GM19025 (cell line): Measurements from ENCODE around the gene TCF12.
"Not testable (repeated sequence)": the region's sequence is repeated elsewhere in the genome, so short reads cannot be mapped to it uniquely, and the experiment has no call there.

Source experiments
- ATAC-seq: cut with Tn5 transposase; IDR thresholded peaks from one replicate; pipeline ENCODE4 v1.9.1; 2021; ENCODE audit warnings: mild to moderate bottlenecking, low read depth, moderate library complexity; ENCODE audit not compliant: unreplicated experiment

Gene TCF12

DNA sequence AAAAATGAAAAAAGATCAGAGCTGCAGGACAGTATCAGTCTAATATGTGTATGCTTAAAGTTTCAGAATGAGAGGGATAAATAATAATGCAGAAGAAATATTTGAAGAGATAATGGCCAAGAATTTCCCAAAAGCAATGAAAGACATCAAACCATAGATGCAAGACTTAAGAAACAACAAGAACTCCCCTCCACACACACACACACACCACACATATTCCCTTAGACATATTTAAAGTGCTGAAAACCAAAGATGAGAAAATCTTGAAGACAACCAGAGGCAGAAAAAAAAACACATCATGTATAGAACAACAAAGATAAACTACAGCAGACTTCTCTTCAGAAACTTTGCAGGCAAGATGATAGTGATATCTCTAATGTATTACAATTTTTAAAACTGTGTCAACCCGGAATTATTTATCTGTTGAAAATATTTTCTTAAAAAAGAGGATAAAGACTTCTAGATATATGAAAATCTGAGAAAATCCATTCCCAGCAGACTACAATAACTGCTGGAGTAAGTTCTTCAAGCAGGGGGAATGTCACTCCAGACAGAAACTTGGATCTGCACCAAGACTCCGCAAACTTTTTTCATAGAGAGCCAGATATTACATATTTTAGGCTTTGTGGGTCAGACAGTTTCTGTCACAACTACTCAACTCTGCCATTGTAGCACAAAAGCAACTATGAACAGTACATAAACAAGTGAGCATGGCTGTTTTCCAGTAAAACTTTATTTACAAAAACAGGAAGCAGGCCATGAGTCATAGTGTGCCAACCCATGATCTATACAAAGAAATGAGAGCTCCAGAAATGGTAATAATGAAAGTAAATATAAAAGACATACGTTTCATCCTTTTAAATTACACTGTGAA, 234.5 kb downstream of the TCF12 start:
- no peak for ATAC-seq

GRCh38 chr15:57156210-57156884, 237.9 kb downstream of the TCF12 start:
- no peak for ATAC-seq

GRCh38 chr15:57158589-57158988, 240.1 kb downstream of the TCF12 start:
- ATAC-seq = no peak

DNA sequence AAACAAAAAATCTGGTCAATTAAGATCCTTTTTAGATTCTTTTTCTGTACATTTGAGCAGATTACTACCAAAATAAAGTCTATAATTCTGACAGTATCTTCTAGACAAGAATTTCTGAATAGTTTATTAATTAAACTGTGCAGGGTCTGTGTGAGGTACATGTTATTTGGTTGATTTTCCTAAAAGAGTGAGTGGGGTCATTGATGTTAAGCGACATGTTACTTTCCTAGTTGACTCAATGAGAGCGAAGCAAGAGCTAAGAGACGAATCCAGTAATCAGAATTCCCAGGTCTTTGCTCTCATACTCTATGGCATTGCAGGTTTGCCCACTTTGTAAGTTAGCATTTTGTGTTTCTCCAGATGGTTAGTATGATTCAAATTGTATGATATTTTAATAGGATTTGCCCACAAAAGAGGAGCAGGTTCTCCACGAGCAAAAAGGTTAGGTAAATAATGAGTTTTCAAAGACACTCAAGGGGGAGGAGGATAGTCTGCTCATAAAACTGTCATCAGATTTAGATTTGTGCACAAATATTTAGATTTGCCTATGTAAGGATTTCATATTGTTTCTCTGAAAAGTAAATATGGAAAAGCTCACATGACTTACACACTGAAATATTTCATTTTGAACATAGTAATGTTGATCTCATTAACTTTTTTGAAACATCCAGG, 240.7 kb downstream of the TCF12 start:
- ATAC-seq = no peak

DNA sequence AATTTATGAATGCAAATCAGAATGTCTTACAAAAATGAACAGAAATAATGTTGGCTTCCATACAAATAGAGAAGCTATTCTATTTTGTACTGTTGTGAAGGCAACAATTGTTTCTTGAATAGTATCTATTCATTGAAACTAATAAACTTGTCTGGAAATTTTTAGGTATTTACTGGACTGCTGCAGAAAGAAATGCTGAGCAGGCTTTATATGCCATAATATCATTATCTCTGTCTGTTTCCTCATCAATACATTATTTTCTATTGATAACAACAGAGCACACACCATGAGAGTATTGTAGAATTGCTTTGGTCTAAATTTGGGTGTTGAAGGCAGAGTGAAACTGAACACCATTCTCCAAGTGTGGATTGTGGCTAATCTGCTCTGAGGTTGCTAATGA, 241.3 kb downstream of the TCF12 start:
- ATAC-seq = no peak

GRCh38 chr15:57160823-57161560, 242.5 kb downstream of the TCF12 start:
- ATAC-seq = no peak

DNA sequence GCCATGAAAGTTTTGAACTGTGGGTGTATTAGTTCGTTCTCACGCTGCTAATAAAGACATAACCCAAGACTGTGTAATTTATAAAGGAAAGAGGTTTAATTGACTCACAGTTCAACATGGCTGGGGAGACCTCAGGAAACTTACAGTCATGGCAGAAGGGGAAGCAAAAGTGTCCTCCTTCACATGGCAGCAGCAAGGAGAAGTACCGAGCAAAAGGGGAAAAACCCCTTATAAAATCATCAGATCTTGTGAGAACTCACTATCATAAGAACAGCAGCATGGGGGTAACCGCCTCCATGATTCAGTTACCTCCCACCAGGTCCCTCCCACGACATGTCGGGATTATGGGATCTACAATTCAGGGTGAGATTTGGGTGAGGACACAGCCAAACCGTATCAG, 245.8 kb downstream of the TCF12 start:
- ATAC-seq = not testable (repeated sequence)

- ATAC-seq = no peak
These were observed 247.5 kb downstream of the TCF12 start for GRCh38 chr15:57165992-57166391.

DNA sequence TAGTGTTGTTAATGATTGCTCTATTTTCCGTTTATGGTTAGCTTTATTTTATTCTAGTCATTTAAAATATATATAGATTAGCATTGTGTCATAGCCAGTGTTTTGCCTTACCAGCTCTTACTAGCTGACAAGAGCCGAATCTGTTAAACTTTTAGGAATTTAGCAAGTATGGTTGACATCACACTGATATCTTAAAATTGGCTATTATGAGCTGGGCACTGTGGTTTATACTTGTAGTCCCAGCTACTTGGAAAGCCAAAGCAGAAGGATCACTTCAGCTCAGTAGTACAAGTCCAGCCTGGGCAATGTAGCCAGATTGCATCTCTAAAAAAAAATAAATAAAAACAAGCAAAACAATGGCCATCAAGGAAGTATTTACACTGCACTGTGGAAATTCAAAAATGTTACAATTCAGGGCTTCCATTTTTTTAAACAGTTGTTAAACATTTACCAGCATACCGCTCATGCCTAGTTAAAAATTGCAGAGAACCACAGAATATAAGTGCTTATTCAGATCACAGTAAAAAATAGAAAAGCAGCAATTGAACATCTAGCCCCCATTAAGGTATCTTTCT, 249.5 kb downstream of the TCF12 start:
- no peak for ATAC-seq

- no peak for ATAC-seq
These were observed 251.2 kb downstream of the TCF12 start for GRCh38 chr15:57169643-57170042.

DNA sequence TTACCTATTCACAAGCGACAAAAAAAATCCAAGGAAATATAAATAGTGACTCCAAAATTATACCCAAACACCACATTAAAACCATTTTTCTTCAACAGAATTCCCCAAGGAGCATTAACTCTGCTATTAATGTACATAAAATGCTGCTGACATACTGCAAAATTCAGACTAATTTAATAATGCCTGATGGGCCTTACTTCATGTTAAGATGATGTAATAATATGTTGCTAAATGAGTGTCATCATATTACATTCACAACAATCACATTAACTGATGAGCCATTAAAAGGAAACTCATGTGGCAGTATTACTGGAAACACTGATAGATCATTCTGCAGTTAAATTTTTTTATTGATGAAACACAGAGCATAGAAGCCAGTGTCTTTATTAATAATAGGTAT, 253.0 kb downstream of the TCF12 start:
- no peak for ATAC-seq

- no peak for ATAC-seq
These were observed 254.5 kb downstream of the TCF12 start for GRCh38 chr15:57172925-57173324.

DNA sequence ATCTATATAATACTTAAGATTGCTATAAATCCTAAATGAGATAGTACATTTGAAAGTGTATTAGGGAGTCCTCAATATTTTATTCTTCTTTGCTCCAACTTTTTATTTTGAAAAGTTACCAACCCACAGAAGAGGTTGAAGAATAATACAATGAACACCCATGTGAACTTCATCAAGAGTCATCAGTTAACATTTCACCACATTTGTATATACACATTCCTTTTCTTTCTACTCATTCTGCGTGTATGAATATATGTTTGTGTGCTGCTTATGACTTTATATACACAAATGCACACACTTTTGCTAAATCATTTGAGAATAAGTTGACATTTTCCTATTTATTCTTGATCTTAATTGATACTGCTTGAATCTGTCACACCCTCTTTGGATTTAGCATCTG, 264.6 kb downstream of the TCF12 start:
- ATAC-seq = no peak

GRCh38 chr15:57183614-57184344, 265.3 kb downstream of the TCF12 start:
- ATAC-seq = no peak

GRCh38 chr15:57184502-57184901, 266.1 kb downstream of the TCF12 start:
- no peak for ATAC-seq

GRCh38 chr15:57185507-57186074, 267.1 kb downstream of the TCF12 start:
- ATAC-seq = no peak

GRCh38 chr15:57189466-57189865, 271.0 kb downstream of the TCF12 start:
- ATAC-seq = no peak

DNA sequence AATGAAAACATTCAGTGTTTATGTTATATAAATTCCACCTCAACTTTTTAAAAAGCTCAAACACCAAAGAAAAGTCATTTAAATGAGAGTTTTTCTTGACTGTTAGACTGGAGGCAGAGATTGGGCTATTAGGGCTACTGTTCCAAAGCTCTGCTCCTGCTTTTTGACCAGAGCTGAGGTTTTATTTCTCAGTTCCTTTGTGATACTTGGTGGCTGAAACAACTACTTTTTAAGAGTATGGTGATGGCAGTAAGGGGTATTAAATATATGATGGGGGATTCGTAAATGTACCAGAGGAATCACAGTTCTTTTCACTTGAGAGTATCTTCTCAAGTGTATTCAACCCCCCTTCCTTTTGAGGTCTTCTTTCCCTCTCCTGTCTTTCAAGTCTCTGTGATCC, 271.8 kb downstream of the TCF12 start:
- no peak for ATAC-seq

DNA sequence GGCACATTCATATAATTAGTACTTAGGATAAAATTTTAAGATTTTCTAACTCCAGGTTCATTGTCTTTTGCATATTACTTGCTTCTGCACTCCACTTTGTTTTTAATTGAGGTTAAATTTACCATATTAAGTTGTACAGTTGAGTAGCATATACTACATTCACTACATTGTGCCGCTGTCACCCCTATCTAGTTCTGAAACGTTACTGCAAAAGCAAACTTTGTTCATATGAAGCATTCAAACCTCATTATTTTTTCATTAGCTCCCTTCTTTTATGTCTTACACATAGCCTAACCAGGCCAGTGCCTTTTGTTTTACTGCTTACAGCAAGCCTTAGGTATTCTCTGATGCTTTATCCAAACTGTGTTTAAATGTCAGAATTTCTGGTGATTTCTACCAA, 274.7 kb downstream of the TCF12 start:
- ATAC-seq = no peak
